ENCODE results near the gene BEST4. TPM values are rescaled to one million over a fixed set of nuclear protein-coding genes. Genes with fewer than 3 reads are reported as not detected.

Gene BEST4
- total and polyA plus RNA-seq, 2 of the 13 experiments (the other 11 are each of a cell fraction or from before 2014, with no cell fraction given) = 0.77 to 1.4 TPM

DNA sequence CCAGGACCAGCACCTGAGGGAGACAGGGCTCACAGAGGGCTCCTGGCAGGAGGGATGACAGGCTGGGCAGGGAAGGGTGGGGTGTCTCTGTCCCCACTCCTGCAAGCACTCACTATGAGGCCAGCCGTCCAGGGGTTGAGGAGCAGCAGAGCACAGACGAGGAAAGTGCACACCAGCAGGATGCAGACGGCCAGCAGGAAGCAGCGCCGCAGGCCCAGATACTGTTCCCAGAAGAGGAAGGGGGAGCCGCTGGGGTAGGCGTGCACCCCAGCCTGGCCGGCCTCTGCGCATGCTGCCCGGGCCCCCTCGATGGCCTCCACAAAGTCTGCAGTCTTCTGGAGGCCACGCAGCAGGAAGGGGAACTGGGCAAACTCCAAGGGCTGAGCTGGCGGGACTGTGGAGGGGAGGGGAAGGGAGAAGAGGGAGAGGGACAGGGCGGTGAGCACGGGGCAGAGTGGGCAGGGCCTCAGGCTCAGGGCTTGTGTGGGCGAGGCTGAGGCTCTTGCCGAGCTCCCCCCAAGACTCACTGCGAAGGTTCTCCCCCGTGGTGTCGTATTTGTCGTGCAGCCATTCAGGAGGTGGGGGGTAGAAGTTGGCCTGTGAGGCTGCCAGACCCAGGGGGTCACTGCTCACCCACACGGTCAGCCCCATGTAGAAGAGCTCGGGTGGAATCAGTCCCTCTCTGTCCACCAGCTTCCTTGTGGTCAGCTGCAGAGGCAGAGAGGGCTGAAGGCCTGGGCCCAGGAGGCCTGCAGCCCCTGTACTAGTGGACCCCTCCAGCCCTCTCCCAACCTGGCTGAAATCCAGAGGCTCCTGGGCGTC is 38.6 kb upstream of the BEST4 start (continued):
- TF ChIP-seq, protein P1, sequence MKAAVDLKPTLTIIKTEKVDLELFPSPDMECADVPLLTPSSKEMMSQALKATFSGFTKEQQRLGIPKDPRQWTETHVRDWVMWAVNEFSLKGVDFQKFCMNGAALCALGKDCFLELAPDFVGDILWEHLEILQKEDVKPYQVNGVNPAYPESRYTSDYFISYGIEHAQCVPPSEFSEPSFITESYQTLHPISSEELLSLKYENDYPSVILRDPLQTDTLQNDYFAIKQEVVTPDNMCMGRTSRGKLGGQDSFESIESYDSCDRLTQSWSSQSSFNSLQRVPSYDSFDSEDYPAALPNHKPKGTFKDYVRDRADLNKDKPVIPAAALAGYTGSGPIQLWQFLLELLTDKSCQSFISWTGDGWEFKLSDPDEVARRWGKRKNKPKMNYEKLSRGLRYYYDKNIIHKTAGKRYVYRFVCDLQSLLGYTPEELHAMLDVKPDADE (CRISPR knock-in tag; IDR thresholded peaks at IDR 0.05) = no peak; the same call in 1 of the 2 replicates
- peak; percentile 98 for TF ChIP-seq ZNF121 (CRISPR knock-in tag; IDR thresholded peaks at IDR 0.05)
- 0 out of 2 replicates have a peak, but pooled peaks have one; percentile 61 for TF ChIP-seq ZNF782 (CRISPR knock-in tag; IDR thresholded peaks at IDR 0.05; ENCODE audit: borderline replicate concordance)
- no peak for TF ChIP-seq NCOA1 (CRISPR knock-in tag; IDR thresholded peaks at IDR 0.05)
- peak; percentile 80 for TF ChIP-seq SALL1 (CRISPR knock-in tag; IDR thresholded peaks at IDR 0.05)
- TF ChIP-seq ZNF33B (CRISPR knock-in tag; IDR thresholded peaks at IDR 0.05) = no peak
- TF ChIP-seq SALL2 (CRISPR knock-in tag; IDR thresholded peaks at IDR 0.05) = 0 out of 2 replicates have a peak, but pooled peaks have one; percentile 42
- TF ChIP-seq ARNT2 (CRISPR knock-in tag; IDR thresholded peaks at IDR 0.05; ENCODE audit: low read depth) = peak; percentile 18; the same call in 1 of the 2 replicates
- no peak for TF ChIP-seq CHCHD3 (CRISPR knock-in tag; IDR thresholded peaks at IDR 0.05)
- TF ChIP-seq ELF4 (CRISPR knock-in tag; IDR thresholded peaks at IDR 0.05; ENCODE audit: borderline replicate concordance) = peak; percentile 60; the same call in 1 of the 2 replicates
- TF ChIP-seq ZNF282 (IDR thresholded peaks at IDR 0.05; ENCODE audit: partially characterized antibody) = no peak
- TF ChIP-seq, protein P2, sequence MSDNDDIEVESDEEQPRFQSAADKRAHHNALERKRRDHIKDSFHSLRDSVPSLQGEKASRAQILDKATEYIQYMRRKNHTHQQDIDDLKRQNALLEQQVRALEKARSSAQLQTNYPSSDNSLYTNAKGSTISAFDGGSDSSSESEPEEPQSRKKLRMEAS (IDR thresholded peaks at IDR 0.05) = peak; percentile 86
- TF ChIP-seq ZNF225 (CRISPR knock-in tag; IDR thresholded peaks at IDR 0.05) = peak; percentile 68; the same call in 1 of the 2 replicates
- no peak for TF ChIP-seq FOXK2 (IDR thresholded peaks at IDR 0.05)
- no peak for TF ChIP-seq MAFK (conservative IDR thresholded peaks at IDR 0.05 in 1 of 2, IDR thresholded peaks at IDR 0.05 in 1 of 2; ENCODE audit: low read length in 2 of 2)
- TF ChIP-seq, protein P3, sequence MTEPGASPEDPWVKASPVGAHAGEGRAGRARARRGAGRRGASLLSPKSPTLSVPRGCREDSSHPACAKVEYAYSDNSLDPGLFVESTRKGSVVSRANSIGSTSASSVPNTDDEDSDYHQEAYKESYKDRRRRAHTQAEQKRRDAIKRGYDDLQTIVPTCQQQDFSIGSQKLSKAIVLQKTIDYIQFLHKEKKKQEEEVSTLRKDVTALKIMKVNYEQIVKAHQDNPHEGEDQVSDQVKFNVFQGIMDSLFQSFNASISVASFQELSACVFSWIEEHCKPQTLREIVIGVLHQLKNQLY (CRISPR knock-in tag; IDR thresholded peaks at IDR 0.05) = 0 out of 2 replicates have a peak, but pooled peaks have one; percentile 42
- TF ChIP-seq EP300 (IDR thresholded peaks at IDR 0.05; ENCODE audit: low read depth in 2 of 2, low read length in 2 of 2) = 0 out of 4 replicates have a peak, but pooled peaks of 1 of the 2 experiments have one; percentile 19
- no peak for TF ChIP-seq EP300 (CRISPR knock-in tag; IDR thresholded peaks at IDR 0.05; ENCODE audit: borderline replicate concordance)
- TF ChIP-seq, protein P4, sequence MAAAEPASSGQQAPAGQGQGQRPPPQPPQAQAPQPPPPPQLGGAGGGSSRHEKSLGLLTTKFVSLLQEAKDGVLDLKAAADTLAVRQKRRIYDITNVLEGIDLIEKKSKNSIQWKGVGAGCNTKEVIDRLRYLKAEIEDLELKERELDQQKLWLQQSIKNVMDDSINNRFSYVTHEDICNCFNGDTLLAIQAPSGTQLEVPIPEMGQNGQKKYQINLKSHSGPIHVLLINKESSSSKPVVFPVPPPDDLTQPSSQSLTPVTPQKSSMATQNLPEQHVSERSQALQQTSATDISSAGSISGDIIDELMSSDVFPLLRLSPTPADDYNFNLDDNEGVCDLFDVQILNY (CRISPR knock-in tag; conservative IDR thresholded peaks at IDR 0.05) = no peak
- TF ChIP-seq DNMT3B (CRISPR knock-in tag; conservative IDR thresholded peaks at IDR 0.05) = no peak
- 0 out of 2 replicates have a peak, but pooled peaks have one; percentile 29 for TF ChIP-seq ZNF441 (CRISPR knock-in tag; IDR thresholded peaks at IDR 0.05; ENCODE audit: borderline replicate concordance)
- TF ChIP-seq RELA (CRISPR knock-in tag; IDR thresholded peaks at IDR 0.05) = 0 out of 2 replicates have a peak, but pooled peaks have one; percentile 27
- TF ChIP-seq ZNF570 (CRISPR knock-in tag; IDR thresholded peaks at IDR 0.05; ENCODE audit: borderline replicate concordance) = 0 out of 2 replicates have a peak, but pooled peaks have one; percentile 38
- peak; percentile 54; the same call in 1 of the 2 replicates for TF ChIP-seq TBX2 (CRISPR knock-in tag; IDR thresholded peaks at IDR 0.05; ENCODE audit: borderline replicate concordance)
- no peak for TF ChIP-seq HOXA9 (CRISPR knock-in tag; IDR thresholded peaks at IDR 0.05; ENCODE audit: borderline replicate concordance)
- TF ChIP-seq ZNF773 (CRISPR knock-in tag; IDR thresholded peaks at IDR 0.05; ENCODE audit: borderline replicate concordance) = 0 out of 2 replicates have a peak, but pooled peaks have one; percentile 31
- peak; percentile 24; the same call in 1 of the 2 replicates for TF ChIP-seq NR2F6 (IDR thresholded peaks at IDR 0.05)
- TF ChIP-seq NR2F6 (CRISPR knock-in tag; IDR thresholded peaks at IDR 0.05) = peak; percentile 41; the same call in 1 of the 2 replicates
- TF ChIP-seq TAF1 (CRISPR knock-in tag; IDR thresholded peaks at IDR 0.05) = peak; percentile 58; the same call in 1 of the 2 replicates

Measured in HepG2 (cell line).